Smooth muscle cell of the brain vasculature (primary cell): ENCODE data around the gene SGCD.
A peak's percentile ranks its signal among the peaks of the same experiment; 100 is the strongest.

Experiments
- DNase-seq: peaks from one replicate; pipeline ENCODE4 v3.0.0-alpha.2; 2012; ENCODE audit warnings: low read depth, low spot score

The SGCD gene

GRCh38 chr5:156361436-156362109 lies 34.6 kb downstream of the SGCD start:
- no peak for DNase-seq

GRCh38 chr5:156363861-156364260 lies 36.9 kb downstream of the SGCD start:
- DNase-seq, result no peak

DNA sequence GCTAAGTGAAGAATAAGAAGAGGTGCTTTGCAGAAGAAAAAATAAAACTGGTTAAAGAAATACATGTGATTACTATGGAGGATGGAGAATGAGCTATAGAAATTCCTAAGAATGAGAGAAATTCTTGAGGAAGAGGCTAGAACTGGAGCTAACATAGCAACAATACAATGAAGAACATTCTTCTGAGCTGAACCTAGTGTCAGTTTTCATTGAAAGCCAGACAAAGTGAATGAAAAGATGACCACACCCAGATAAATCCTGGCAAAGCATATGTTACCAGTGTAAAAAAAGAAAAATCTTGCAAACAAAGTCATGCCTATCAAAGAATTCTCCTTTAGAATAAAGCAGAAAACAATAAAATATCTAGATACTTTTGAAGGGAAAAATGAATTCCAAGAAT lies 39.6 kb downstream of the SGCD start:
- DNase-seq, result no peak

DNA sequence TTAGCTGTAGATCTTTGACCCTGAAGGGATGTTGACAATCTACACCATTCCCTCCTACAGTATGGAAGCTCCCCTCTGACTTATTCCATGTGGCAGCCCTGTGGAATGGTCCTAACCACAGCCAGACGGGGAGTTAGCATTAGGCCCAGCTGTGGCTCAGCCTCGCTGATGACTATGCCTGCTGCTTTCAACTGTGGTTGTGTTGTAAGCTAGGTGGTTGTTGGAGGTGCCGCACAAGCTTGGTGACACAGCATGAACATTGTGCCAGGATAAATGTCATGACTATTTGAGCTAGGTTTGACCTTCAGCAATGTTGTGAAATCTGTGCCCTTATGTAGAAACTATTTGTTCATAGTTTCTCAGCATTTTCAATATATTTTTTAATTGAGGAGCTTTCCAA lies 40.6 kb downstream of the SGCD start:
- peak; percentile 6 for DNase-seq

GRCh38 chr5:156375895-156376495 lies 49.0 kb downstream of the SGCD start:
- DNase-seq, result no peak

GRCh38 chr5:156376751-156377150 lies 49.8 kb downstream of the SGCD start:
- no peak for DNase-seq

DNA sequence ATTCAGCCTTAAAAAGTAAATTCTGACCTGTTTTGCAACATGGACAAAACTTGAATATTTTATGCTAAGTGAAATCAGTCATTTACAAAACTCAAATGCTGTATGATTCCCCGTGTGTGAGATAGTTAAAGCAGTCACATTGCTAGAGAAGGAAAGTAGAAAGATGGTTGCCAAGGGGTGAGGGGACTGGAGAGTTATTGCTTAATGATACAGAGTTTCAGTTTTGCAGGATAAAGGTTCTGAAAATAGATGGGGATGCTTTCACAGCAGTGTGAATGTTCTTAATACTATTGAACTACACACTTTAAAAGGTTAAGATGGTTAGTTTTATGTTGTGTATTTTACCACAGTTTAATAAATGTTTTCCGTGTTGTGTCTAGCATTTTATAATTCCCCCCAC lies 51.2 kb downstream of the SGCD start:
- DNase-seq, result no peak

GRCh38 chr5:156379206-156379605 lies 52.2 kb downstream of the SGCD start:
- DNase-seq, result no peak

- DNase-seq, result no peak
Observed at GRCh38 chr5:156380848-156381247, 53.9 kb downstream of the SGCD start.

DNA sequence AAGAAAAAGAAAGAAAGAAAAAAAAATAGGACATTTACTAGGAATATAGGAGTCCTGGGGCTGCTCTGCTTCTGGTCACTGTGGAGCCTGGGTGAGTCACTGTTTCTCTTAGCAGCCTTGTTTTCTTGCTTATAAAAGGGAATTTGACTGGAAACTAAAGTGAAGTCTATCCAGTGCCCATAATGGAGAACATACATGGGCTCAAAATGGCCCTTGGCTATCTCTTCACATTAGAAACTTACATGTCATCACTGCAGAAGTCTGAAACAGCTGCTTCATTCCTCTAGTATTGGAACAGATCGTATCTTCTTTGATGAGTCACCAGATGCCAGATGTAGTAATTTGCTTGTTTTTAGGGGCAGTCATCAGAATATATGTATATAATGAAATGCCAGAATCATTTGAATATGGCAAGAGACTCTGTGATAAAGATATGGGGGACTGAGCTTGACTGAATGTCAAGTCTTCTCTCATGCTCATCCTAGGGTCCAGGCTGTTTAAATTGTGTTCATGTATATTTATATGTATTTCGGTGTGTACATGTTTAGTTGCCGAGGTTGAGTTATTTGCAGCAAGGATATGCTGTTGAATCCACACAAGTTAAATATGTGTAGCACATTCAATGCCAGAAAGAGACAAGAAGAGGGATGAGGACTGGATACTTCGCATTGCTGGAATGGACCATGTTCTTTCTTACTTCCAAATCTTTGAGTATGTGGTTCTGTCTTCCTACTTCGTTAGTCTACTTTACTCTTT lies 56.7 kb downstream of the SGCD start:
- DNase-seq, result no peak

DNA sequence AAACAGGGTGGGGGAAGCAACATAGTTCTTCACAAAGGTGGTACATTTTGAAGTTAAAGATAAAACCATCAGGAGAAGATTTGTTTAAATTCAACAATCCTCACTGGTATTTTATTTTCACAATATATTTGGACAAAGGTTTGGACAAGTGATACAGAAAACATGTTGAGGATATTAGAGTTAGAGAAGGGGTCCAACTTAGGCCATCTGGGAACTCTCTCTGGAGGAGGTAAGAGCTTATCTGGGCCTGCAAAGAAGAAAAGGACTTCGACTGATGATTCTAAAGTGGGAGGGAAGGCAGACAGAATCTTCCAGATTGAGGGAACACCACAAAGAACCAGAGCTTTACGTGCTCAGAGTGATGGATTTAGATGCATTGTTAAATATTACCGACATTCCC lies 58.5 kb downstream of the SGCD start:
- no peak for DNase-seq

DNA sequence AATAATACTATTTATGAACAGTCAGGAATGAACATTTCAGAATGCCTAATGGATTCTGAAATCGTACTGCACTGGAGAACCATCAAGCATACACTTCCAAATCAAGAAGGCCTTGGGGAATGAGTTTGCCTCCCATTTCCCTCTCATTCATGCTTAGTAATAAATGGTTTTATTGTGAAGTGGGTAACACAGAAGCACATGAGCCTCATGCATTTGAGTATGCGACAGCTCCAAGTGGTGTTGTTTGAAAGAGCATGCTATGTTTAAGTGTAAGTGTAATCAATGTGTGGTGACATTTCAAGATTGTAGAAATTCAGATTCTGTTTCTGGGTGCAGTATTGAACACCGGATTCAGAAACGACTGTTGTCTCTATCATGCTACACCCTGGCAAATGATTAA lies 60.0 kb downstream of the SGCD start:
- no peak for DNase-seq

DNA sequence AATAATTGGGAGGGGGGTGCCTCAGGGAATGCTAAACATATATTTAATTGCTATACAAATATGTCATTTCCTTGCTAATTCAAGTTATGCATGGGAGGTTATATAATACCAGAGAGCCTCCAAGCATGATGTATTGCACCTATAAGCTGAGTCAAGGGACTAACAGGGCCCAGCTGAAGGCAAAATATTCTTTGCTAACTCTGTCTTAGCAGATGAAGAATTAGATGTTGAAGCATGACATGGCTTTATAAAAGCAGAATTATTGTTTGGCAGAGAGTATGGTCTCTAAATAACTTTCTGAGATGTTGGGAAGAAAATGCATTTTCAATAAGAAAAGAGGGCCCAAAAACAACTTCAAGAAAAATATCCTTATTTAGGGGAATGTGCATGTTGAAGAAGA lies 60.4 kb downstream of the SGCD start:
- no peak for DNase-seq

- DNase-seq, result no peak
Observed at GRCh38 chr5:156388233-156388632, 61.3 kb downstream of the SGCD start.

GRCh38 chr5:156391139-156391538 lies 64.2 kb downstream of the SGCD start:
- DNase-seq, result no peak

- DNase-seq, result no peak
Observed at GRCh38 chr5:156393980-156394379, 67.0 kb downstream of the SGCD start.

DNA sequence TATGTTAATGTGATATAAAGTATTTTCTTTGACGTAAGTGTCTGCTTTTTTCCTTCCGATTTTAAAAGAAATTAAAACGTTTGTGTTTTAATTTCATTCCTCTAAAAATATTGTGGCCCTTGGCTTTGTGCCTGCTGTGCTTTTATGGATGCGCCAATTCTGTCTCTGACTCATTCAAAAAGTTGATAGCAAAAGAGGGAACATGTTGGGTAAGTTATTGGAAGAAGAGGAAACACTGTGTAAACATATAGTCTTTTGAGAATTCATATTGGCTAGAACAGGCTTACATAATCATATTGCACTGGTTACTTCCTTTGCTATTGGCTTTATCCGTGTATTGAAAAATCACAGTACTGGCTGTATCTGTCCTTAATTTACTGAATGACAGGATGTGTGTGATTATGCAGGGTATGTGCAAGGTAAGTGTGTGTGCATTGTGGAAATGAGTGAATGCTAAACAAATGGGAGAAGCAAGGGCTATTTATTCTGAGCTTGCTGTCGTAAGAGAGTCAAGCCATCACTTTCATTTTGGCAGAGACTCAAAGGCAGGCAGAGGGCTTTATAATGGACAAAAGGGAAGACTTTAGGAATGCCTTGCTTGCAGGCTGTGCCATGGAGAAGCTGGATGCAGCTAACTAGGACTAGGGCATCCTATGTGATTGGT lies 67.8 kb downstream of the SGCD start:
- no peak for DNase-seq

DNA sequence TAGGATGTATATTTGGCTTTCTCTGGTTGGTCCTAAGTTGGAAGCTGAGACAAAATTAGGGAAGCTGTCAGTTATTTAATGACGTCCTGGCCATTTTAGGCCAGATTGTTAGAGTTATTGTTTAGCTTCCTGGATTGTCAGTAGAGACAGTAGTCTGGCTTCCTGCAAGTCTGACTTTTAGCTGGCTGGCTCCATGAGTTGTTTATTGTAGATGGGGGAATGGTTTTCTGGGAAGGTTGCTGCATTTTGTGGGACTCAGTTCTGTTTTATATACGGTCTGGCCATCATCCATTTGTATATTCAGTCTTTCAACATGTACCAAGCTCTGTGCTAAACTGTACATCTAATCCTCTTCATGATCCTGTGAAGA lies 68.3 kb downstream of the SGCD start:
- no peak for DNase-seq

DNA sequence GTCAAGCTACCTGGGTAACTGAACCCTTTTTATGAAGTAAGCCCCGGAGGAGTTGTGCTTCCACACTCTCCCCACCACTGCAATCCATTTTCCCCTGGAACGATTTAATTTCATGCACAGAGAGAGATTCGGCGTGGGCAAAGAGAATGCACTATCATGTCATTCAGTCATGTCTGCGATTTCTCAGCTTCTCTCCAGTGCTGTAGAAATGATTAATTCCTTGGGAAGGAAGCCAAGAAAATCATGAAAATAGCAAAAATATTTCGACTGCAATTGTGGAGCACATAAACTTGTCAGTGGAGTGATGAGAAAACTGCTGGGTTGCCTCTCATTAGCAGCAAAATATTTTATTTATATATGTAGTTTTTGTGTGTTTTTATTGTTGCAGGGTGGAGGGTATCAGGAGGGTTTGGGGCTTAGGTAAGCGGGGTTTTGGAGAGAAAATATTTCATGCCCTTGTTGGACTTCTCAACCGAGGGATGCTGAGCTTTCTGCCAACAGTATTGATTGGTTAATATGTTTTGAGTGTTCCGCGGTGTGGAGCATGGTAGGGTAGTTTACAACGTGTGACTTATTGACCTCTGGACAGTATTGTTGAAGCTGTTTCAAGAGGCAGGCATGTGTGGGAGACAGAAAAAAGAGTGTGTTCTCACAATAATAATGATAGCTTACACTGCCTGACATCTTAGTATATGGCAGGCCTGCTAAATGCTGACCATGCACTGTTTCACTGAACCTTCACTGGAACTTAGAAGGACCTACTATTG lies 69.3 kb downstream of the SGCD start:
- DNase-seq, result no peak

GRCh38 chr5:156396830-156397081 lies 69.8 kb downstream of the SGCD start:
- DNase-seq, result no peak

- DNase-seq, result no peak
Observed at GRCh38 chr5:156399323-156399722, 72.4 kb downstream of the SGCD start.
